Femur (tissue), 1 donor: ENCODE measurements around the gene ALG12.

Experiments used
- DNase-seq: peaks from one replicate; pipeline ENCODE4 v3.0.0-alpha.2; 2017

Gene ALG12

GRCh38 chr22:49886346-49887063, 31.7 kb downstream of the ALG12 start:
- DNase-seq = no peak

GRCh38 chr22:49885881-49886280, 32.4 kb downstream of the ALG12 start:
- no peak for DNase-seq

DNA sequence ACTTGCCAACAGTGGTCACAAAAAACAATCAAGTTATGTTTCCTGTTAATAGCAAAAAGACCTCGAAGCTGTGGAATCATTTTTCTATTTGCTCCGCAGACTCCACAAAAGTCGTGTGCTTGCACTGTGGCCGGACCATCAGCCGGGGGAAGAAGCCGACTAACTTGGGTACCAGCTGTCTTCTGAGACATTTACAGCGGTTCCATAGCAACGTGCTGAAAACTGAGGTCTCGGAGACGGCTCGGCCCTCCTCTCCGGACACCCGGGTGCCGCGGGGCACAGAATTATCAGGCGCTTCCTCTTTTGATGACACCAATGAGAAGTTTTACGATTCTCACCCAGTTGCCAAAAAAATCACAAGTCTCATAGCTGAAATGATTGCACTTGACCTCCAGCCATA, 33.0 kb downstream of the ALG12 start:
- no peak for DNase-seq

- DNase-seq = no peak
These were observed 33.6 kb downstream of the ALG12 start for GRCh38 chr22:49884503-49885260.

GRCh38 chr22:49884075-49884474, 34.2 kb downstream of the ALG12 start:
- DNase-seq = no peak

GRCh38 chr22:49883294-49883640, 35.0 kb downstream of the ALG12 start:
- DNase-seq = no peak

- no peak for DNase-seq
These were observed 35.5 kb downstream of the ALG12 start for GRCh38 chr22:49882519-49883293.

GRCh38 chr22:49881856-49882255, 36.4 kb downstream of the ALG12 start:
- DNase-seq = no peak

DNA sequence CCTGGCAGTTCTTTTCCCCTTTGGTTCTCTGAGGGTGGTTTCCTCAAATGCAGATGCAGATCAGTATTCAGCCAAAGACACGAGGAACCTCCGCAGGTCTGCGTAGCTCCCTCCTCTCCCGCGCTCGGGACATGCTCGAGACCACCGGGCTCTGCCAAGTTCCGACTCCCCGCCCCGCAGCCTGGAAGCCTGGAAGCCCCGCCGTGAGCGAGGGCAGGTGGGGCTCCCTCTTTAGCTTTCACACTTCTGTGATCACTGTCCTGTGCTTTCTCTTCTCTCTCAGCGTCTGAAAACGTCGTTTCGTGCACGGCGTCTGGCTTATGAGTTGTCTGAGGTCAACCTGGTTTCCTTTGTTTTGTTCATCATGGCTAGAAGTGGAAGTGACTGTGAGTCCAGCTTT, 38.0 kb downstream of the ALG12 start:
- no peak for DNase-seq

GRCh38 chr22:49879871-49880270, 38.4 kb downstream of the ALG12 start:
- no peak for DNase-seq

DNA sequence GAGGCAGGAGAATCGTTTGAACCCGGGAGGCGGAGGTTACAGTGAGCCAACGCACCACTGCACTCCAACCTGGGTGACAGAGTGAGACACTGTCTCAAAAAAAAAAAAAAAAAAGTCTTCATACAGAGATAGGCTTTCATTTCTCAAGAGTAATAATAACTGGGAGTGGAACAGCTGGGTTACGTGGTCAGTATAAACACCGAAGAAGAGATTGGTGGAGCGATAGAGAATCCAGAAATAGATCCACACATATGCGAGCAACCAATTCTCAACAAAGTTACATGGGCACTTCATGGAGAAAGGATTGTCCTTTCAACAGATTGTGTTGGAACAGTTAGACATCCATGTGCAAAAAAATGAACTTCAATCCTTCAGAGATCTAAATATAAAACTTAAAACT, 40.0 kb downstream of the ALG12 start:
- no peak for DNase-seq

DNA sequence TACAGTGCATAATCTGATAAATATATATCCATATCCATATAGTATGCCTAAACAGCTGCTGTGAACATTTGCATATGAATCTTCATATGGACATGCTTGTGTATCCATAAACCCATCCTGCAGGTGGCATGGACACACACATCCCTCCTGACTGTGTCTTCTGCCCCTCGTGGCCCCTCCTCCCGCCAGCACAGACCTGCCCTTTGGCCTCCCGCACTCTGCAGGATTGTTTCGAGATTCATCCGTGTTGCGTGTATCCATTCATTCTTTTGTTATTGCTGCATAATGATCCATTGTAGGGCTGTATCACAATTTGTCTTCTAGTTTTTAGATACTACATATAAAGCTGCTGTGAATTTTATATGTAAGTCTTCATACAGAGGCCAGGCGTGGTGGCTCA, 40.6 kb downstream of the ALG12 start:
- DNase-seq = no peak

GRCh38 chr22:49873228-49873940, 44.9 kb downstream of the ALG12 start:
- no peak for DNase-seq

GRCh38 chr22:49872347-49872746, 45.9 kb downstream of the ALG12 start:
- no peak for DNase-seq

DNA sequence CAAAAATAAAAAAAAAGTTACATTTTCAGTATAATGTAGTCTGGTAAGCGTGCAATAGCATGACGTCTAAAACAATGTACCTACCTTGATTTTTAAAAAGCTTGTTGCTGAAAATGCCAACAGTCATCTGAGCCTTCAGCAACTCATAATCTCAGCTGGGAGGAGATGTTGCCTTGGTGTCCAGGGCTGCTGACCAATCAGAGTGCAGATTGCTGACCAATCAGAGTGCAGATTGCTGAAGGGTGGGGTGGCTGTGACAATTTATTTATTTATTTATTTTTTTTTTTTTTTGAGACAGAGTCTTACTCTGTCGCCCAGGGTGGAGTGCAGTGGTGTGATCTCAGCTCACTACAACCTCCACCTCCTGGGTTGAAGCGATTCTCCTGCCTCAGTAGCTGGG, 46.8 kb downstream of the ALG12 start:
- no peak for DNase-seq

GRCh38 chr22:49869845-49870712, 48.2 kb downstream of the ALG12 start:
- DNase-seq = no peak

DNA sequence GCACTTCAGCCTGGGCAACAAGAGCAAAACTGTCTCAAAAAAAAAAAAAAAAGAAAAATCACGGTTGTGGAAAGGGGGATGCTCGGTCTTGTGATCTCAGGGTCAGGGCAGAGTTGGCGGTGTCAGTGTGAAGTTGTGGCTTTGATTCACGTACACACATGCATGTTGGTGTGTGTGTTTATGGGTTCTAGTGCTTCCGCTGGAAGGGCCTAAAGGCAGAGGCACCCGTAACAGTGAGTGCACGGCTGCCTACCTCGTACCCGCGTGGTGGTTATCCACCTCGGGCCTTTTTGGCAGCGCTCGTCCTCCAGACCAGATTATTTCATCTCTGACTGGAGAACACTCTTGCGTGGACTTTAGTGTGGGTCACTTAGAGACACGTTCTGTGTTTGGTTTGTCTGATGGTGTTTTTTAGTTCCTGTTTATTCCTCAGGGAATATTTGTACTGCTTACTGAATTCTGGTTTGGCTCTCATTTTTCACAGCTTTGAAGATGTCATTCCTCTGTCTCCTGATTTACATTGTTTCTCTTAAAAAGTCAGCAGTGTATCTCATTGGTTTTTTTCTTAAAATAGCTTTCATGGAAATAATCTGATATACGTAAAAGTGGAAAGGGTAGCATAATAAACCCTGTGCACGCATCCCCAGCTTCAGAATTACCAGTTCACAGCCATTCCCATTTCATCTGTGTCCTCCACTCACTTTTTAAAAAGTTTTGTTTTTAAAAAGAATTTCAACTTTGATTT, 49.0 kb downstream of the ALG12 start:
- no peak for DNase-seq

DNA sequence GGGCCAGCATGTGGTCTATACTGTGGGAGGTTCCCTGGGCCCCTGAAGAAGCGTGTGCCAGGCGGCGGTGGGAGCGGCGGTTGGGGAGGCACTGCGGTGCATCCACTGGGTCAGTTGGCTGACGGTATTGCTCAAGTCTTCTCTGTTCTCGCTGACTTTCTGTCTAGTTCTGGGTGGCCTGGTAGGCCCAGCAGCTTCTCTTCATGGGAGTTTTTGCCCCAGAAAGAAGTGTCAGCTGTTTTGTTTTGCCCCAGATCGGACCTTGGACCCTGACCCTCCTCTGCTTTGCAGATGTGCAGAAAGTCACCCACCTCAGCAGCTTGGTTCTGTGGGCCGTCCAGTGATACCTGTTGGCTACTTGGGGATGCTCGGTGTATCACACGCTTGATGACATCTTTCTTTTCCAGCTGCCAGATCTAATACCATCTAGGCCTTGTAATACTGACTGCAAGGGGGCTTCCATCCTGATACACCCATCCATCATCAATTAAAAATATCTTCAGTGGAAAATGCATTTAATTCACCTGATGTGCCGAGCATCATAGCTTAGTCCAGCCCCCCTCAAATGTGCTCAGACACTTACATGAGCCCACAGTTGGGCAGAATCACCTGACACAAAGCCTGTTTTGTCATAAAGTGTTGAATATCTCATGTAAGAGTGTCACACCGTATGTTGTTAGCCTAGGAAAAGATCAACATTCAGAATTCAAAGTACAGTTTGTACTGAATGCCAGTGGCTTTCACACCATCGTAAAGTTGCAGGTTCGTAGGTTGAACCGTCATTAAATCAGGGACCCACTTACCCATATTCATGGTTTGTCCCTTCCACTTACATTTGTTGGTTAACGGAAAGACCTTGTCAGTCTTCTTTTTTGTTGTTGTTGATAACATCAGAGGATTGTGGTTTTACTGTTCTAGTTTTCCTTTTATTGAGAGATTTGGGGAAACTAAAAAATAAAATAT, 50.7 kb downstream of the ALG12 start:
- no peak for DNase-seq

- no peak for DNase-seq
These were observed 51.6 kb downstream of the ALG12 start for GRCh38 chr22:49866646-49867045.

DNA sequence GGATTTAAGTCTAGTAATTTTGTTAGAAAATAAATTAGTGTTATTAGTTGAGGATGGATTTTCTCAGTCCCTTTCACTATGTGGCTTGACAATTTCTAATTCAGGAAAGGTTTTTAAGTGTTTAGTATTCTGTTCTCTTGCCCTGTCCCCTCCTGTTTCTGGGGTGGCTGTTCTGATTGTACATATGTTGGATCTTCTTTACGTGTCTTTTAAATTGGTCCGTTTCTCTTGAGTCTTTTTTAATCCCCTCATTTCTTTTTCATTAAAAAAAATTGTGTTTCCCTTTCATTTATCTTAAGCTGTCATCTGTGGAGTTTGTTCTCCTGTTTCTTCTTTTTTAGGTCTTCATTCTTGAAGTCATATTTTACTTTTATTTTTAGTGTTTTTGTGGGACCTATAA, 52.1 kb downstream of the ALG12 start:
- no peak for DNase-seq
